ENCODE results near the gene FAM111B. TPM values are rescaled to one million over a fixed set of nuclear protein-coding genes. Genes with fewer than 3 reads are reported as not detected.
"Not testable (repeated sequence)": the region's sequence is repeated elsewhere in the genome, so short reads cannot be mapped to it uniquely, and the experiment has no call there.

FAM111B gene
- total and polyA plus RNA-seq, 5 donors from 2014 or later = 0.15 to 3.3 (median 1.3) TPM

GRCh38 chr11:59076876-59077571 is 30.0 kb upstream of the FAM111B start:
- Mint-ChIP-seq H3K4me3 (no peak overlapping the region), H3K36me3 (no peaks in the 10 kb centered on the region), H3K9me3 (peaks cover 0 to 5% (median 0%) of the 10 kb centered on the region in 7 donors), H3K27me3 (peaks cover 32% of the 10 kb centered on the region), H3K4me1 (no peaks in the 10 kb centered on the region), H3K27ac (no peak overlapping the region)
- no peaks in the 10 kb centered on the region for H3K4me1 ChIP-seq (ENCODE audit: control insufficient read depth, insufficient read depth, low read length, poor library complexity, severe bottlenecking)
- peaks cover 19% of the 10 kb centered on the region for H3K27me3 ChIP-seq (ENCODE audit: control insufficient read depth, insufficient read depth, low read length)
- no peak overlapping the region for H3K4me3 ChIP-seq (ENCODE audit: low read depth, low read length)
- DNase-seq (no peak), ATAC-seq (ENCODE audit: low read depth in 2 of 2) (no peak)
- H3K27ac ChIP-seq (ENCODE audit: insufficient read depth, low read length, poor library complexity, severe bottlenecking) = no peak overlapping the region
- H3K36me3 ChIP-seq (ENCODE audit: control insufficient read depth, insufficient read depth, low read length) = no peaks in the 10 kb centered on the region
- H3K9me3 ChIP-seq (ENCODE audit: control insufficient read depth in 2 of 2, low read length in 2 of 2) = peaks cover 0 to 4% of the 10 kb centered on the region in 2 experiments

- Mint-ChIP-seq H3K4me3 (no peak overlapping the region), H3K27me3 (peaks cover 29% of the 10 kb centered on the region), H3K36me3 (no peaks in the 10 kb centered on the region), H3K9me3 (peaks cover 0 to 4% (median 3%) of the 10 kb centered on the region in 7 donors), H3K27ac (no peak overlapping the region), H3K4me1 (no peaks in the 10 kb centered on the region)
- Histone ChIP-seq H3K9me3 (ENCODE audit: control insufficient read depth in 2 of 2, low read length in 2 of 2) (peaks cover 0 to 3% of the 10 kb centered on the region in 2 experiments), H3K4me1 (ENCODE audit: control insufficient read depth, insufficient read depth, low read length, poor library complexity, severe bottlenecking) (no peaks in the 10 kb centered on the region), H3K4me3 (ENCODE audit: low read depth, low read length) (no peak overlapping the region), H3K36me3 (ENCODE audit: control insufficient read depth, insufficient read depth, low read length) (no peaks in the 10 kb centered on the region), H3K27me3 (ENCODE audit: control insufficient read depth, insufficient read depth, low read length) (peaks cover 19% of the 10 kb centered on the region), H3K27ac (ENCODE audit: insufficient read depth, low read length, poor library complexity, severe bottlenecking) (no peak overlapping the region)
- ATAC-seq (ENCODE audit: low read depth in 2 of 2) = no peak
- DNase-seq = no peak
Observed at GRCh38 chr11:59078435-59078834, 28.6 kb upstream of the FAM111B start.

GRCh38 chr11:59079086-59079485 is 28.0 kb upstream of the FAM111B start:
- no peak for ATAC-seq (ENCODE audit: low read depth in 2 of 2)
- H3K27ac Mint-ChIP-seq = peak overlapping the region in 1 of 3 donors; percentile 23
- Histone ChIP-seq H3K36me3 (ENCODE audit: control insufficient read depth, insufficient read depth, low read length) (no peaks in the 10 kb centered on the region), H3K4me1 (ENCODE audit: control insufficient read depth, insufficient read depth, low read length, poor library complexity, severe bottlenecking) (no peaks in the 10 kb centered on the region), H3K27ac (ENCODE audit: insufficient read depth, low read length, poor library complexity, severe bottlenecking) (no peak overlapping the region), H3K4me3 (ENCODE audit: low read depth, low read length) (no peak overlapping the region), H3K27me3 (ENCODE audit: control insufficient read depth, insufficient read depth, low read length) (peaks cover 16% of the 10 kb centered on the region), H3K9me3 (ENCODE audit: control insufficient read depth in 2 of 2, low read length in 2 of 2) (no peaks in the 10 kb centered on the region)
- no peaks in the 10 kb centered on the region for H3K36me3 Mint-ChIP-seq
- H3K27me3 Mint-ChIP-seq = peaks cover 28% of the 10 kb centered on the region
- H3K9me3 Mint-ChIP-seq = peaks cover 0 to 4% (median 3%) of the 10 kb centered on the region in 7 donors
- H3K4me1 Mint-ChIP-seq = no peaks in the 10 kb centered on the region
- no peak for DNase-seq
- H3K4me3 Mint-ChIP-seq = no peak overlapping the region

- not testable (repeated sequence) for DNase-seq; H3K27ac ChIP-seq (ENCODE audit: insufficient read depth, low read length, poor library complexity, severe bottlenecking); H3K4me1 ChIP-seq (ENCODE audit: control insufficient read depth, insufficient read depth, low read length, poor library complexity, severe bottlenecking); H3K36me3 ChIP-seq (ENCODE audit: control insufficient read depth, insufficient read depth, low read length); H3K9me3 Mint-ChIP-seq; H3K4me3 Mint-ChIP-seq; H3K36me3 Mint-ChIP-seq; H3K9me3 ChIP-seq (ENCODE audit: control insufficient read depth in 2 of 2, low read length in 2 of 2); H3K4me3 ChIP-seq (ENCODE audit: low read depth, low read length); ATAC-seq (ENCODE audit: low read depth in 2 of 2); H3K4me1 Mint-ChIP-seq; H3K27ac Mint-ChIP-seq
- H3K27me3 Mint-ChIP-seq = peaks cover 23% of the 10 kb centered on the region
- H3K27me3 ChIP-seq (ENCODE audit: control insufficient read depth, insufficient read depth, low read length) = peaks cover 16% of the 10 kb centered on the region
Observed at GRCh38 chr11:59080421-59080820, 26.6 kb upstream of the FAM111B start.

- not testable (repeated sequence) for H3K4me1 Mint-ChIP-seq; H3K9me3 Mint-ChIP-seq; ATAC-seq (ENCODE audit: low read depth in 2 of 2); H3K27ac Mint-ChIP-seq; H3K4me3 ChIP-seq (ENCODE audit: low read depth, low read length); H3K36me3 Mint-ChIP-seq; H3K4me3 Mint-ChIP-seq; DNase-seq; H3K36me3 ChIP-seq (ENCODE audit: control insufficient read depth, insufficient read depth, low read length); H3K4me1 ChIP-seq (ENCODE audit: control insufficient read depth, insufficient read depth, low read length, poor library complexity, severe bottlenecking); H3K27ac ChIP-seq (ENCODE audit: insufficient read depth, low read length, poor library complexity, severe bottlenecking); H3K9me3 ChIP-seq (ENCODE audit: control insufficient read depth in 2 of 2, low read length in 2 of 2)
- H3K27me3 ChIP-seq (ENCODE audit: control insufficient read depth, insufficient read depth, low read length) = peaks cover 16% of the 10 kb centered on the region
- H3K27me3 Mint-ChIP-seq = peaks cover 16% of the 10 kb centered on the region
Observed at GRCh38 chr11:59081430-59082020, 25.5 kb upstream of the FAM111B start.

- not testable (repeated sequence) for H3K4me1 ChIP-seq (ENCODE audit: control insufficient read depth, insufficient read depth, low read length, poor library complexity, severe bottlenecking); DNase-seq; H3K27me3 ChIP-seq (ENCODE audit: control insufficient read depth, insufficient read depth, low read length); H3K27me3 Mint-ChIP-seq; H3K36me3 ChIP-seq (ENCODE audit: control insufficient read depth, insufficient read depth, low read length); H3K9me3 ChIP-seq (ENCODE audit: control insufficient read depth in 2 of 2, low read length in 2 of 2); H3K27ac ChIP-seq (ENCODE audit: insufficient read depth, low read length, poor library complexity, severe bottlenecking); H3K36me3 Mint-ChIP-seq; H3K4me3 Mint-ChIP-seq; H3K27ac Mint-ChIP-seq; H3K4me3 ChIP-seq (ENCODE audit: low read depth, low read length); H3K9me3 Mint-ChIP-seq; ATAC-seq (ENCODE audit: low read depth in 2 of 2); H3K4me1 Mint-ChIP-seq
Observed at GRCh38 chr11:59086007-59086406, 21.0 kb upstream of the FAM111B start, which contains the start of gene GLYATL1B. TSS of gene GLYATL1B (plus strand) at chr11:59086307. CDS start at chr11:59086307, 0 bp downstream.

- no peaks in the 10 kb centered on the region for H3K27me3 Mint-ChIP-seq
- no peaks in the 10 kb centered on the region for H3K36me3 Mint-ChIP-seq
- H3K27ac Mint-ChIP-seq = no peak overlapping the region
- DNase-seq = no peak
- Histone ChIP-seq H3K27me3 (ENCODE audit: control insufficient read depth, insufficient read depth, low read length) (peaks cover 2% of the 10 kb centered on the region), H3K36me3 (ENCODE audit: control insufficient read depth, insufficient read depth, low read length) (no peaks in the 10 kb centered on the region), H3K4me3 (ENCODE audit: low read depth, low read length) (no peak overlapping the region), H3K9me3 (ENCODE audit: control insufficient read depth in 2 of 2, low read length in 2 of 2) (no peaks in the 10 kb centered on the region), H3K4me1 (ENCODE audit: control insufficient read depth, insufficient read depth, low read length, poor library complexity, severe bottlenecking) (no peaks in the 10 kb centered on the region), H3K27ac (ENCODE audit: insufficient read depth, low read length, poor library complexity, severe bottlenecking) (no peak overlapping the region)
- H3K4me1 Mint-ChIP-seq = no peaks in the 10 kb centered on the region
- no peaks in the 10 kb centered on the region for H3K9me3 Mint-ChIP-seq
- no peak overlapping the region for H3K4me3 Mint-ChIP-seq
- no peak for ATAC-seq (ENCODE audit: low read depth in 2 of 2)
Observed at GRCh38 chr11:59088162-59088561, 18.9 kb upstream of the FAM111B start.

GRCh38 chr11:59093576-59093975 is 13.5 kb upstream of the FAM111B start:
- H3K36me3 ChIP-seq (ENCODE audit: control insufficient read depth, insufficient read depth, low read length); H3K9me3 ChIP-seq (ENCODE audit: control insufficient read depth in 2 of 2, low read length in 2 of 2); H3K4me1 Mint-ChIP-seq; H3K4me3 ChIP-seq (ENCODE audit: low read depth, low read length); H3K9me3 Mint-ChIP-seq; ATAC-seq (ENCODE audit: low read depth in 2 of 2); H3K27ac ChIP-seq (ENCODE audit: insufficient read depth, low read length, poor library complexity, severe bottlenecking); H3K27me3 Mint-ChIP-seq; H3K36me3 Mint-ChIP-seq; DNase-seq; H3K4me1 ChIP-seq (ENCODE audit: control insufficient read depth, insufficient read depth, low read length, poor library complexity, severe bottlenecking); H3K27me3 ChIP-seq (ENCODE audit: control insufficient read depth, insufficient read depth, low read length); H3K27ac Mint-ChIP-seq; H3K4me3 Mint-ChIP-seq: not testable (repeated sequence)

All from CD4-positive, CD25-positive, alpha-beta regulatory T cell (primary cell).